Parathyroid adenoma (tissue), 2 donors: Measurements from ENCODE around the gene RABGGTB.

Experiments used
- H2AFZ ChIP-seq: fragments of 300-600 bp; sonication (generic); one replicate; pipeline ENCODE4 v1.7.0; 2017; ENCODE audit warnings: antibody characterized with exemption, mild to moderate bottlenecking
- H3K27ac ChIP-seq: fragments of 300-600 bp; sonication (generic); one replicate; pipeline ENCODE4 v1.7.0; 2017
- H3K27me3 ChIP-seq: fragments of 300-600 bp; sonication (generic); one replicate; pipeline ENCODE4 v1.7.0; 2017; ENCODE audit warnings: low read length; ENCODE audit not compliant: control insufficient read depth, insufficient read depth
- H3K36me3 ChIP-seq: fragments of 300-600 bp; sonication (generic); one replicate; pipeline ENCODE4 v1.7.0; 2017; ENCODE audit warnings: low read length; ENCODE audit not compliant: control insufficient read depth, insufficient read depth
- H3K4me1 ChIP-seq: fragments of 300-600 bp; sonication (generic); one replicate; pipeline ENCODE4 v1.7.0; 2017; ENCODE audit warnings: control low read depth
- H3K4me2 ChIP-seq: fragments of 300-600 bp; sonication (generic); one replicate; pipeline ENCODE4 v1.7.0; 2017; ENCODE audit warnings: low read length
- H3K4me3 ChIP-seq: fragments of 300-600 bp; sonication (generic); one replicate; pipeline ENCODE4 v1.7.0; 2017; ENCODE audit warnings: low read depth, low read length
- H3K79me2 ChIP-seq: fragments of 300-600 bp; sonication (generic); one replicate; pipeline ENCODE4 v1.7.0; 2017; ENCODE audit warnings: control low read depth
- H3K9ac ChIP-seq: fragments of 300-600 bp; sonication (generic); one replicate; pipeline ENCODE4 v1.7.0; 2017; ENCODE audit warnings: mild to moderate bottlenecking
- H3K9me3 ChIP-seq: fragments of 300-600 bp; sonication (generic); one replicate; pipeline ENCODE4 v1.7.0; 2017; ENCODE audit warnings: low read length; ENCODE audit not compliant: control insufficient read depth
- TF ChIP-seq, protein P1 (sequence below): fragments of 300-600 bp; sonication (generic); IDR thresholded peaks from one replicate; pipeline ENCODE4 v1.7.0; 2017; ENCODE audit warnings: antibody characterized with exemption, mild to moderate bottlenecking
- donor health status: primary hyperparathyroidism.

Gene RABGGTB

DNA sequence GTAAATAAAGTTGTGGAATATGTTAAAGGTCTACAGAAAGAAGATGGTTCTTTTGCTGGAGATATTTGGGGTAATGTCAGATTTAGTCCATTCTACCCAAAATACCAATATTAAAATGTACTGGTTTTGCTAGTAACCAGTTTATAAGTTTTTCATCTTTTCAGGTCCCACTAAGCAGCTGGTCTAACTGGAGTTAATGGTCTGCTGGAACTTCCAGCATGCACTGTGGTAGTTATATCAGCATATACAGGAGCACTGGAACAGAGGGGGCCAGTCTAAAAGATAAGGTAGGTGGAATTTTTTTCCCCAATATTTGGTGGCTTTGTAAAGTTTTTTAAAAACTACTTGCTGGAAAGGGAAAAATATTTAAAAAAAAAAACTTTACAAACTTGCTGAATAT is 3.9 kb downstream of the RABGGTB start:
- Histone ChIP-seq H3K4me2 (no peak overlapping the region), H3K79me2 (peaks cover 3% of the 10 kb centered on the region), H2AFZ (no peak overlapping the region), H3K36me3 (no peaks in the 10 kb centered on the region), H3K4me1 (no peaks in the 10 kb centered on the region), H3K27me3 (no peaks in the 10 kb centered on the region), H3K9me3 (no peaks in the 10 kb centered on the region), H3K4me3 (no peak overlapping the region), H3K9ac (no peak overlapping the region), H3K27ac (no peak overlapping the region)
- TF ChIP-seq, protein P1, sequence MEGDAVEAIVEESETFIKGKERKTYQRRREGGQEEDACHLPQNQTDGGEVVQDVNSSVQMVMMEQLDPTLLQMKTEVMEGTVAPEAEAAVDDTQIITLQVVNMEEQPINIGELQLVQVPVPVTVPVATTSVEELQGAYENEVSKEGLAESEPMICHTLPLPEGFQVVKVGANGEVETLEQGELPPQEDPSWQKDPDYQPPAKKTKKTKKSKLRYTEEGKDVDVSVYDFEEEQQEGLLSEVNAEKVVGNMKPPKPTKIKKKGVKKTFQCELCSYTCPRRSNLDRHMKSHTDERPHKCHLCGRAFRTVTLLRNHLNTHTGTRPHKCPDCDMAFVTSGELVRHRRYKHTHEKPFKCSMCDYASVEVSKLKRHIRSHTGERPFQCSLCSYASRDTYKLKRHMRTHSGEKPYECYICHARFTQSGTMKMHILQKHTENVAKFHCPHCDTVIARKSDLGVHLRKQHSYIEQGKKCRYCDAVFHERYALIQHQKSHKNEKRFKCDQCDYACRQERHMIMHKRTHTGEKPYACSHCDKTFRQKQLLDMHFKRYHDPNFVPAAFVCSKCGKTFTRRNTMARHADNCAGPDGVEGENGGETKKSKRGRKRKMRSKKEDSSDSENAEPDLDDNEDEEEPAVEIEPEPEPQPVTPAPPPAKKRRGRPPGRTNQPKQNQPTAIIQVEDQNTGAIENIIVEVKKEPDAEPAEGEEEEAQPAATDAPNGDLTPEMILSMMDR = no peak

GRCh38 chr1:75791022-75791421 is 5.0 kb downstream of the RABGGTB start:
- no peak overlapping the region for H3K27ac ChIP-seq

GRCh38 chr1:75792091-75792490 is 6.0 kb downstream of the RABGGTB start:
- no peaks in the 10 kb centered on the region for H3K4me1 ChIP-seq
- no peak overlapping the region for H3K27ac ChIP-seq
- TF ChIP-seq, protein P1 = no peak
- H3K79me2 ChIP-seq = peaks cover 3% of the 10 kb centered on the region
- H3K9ac ChIP-seq = no peak overlapping the region
- no peaks in the 10 kb centered on the region for H3K27me3 ChIP-seq
- no peaks in the 10 kb centered on the region for H3K36me3 ChIP-seq
- H3K9me3 ChIP-seq = no peaks in the 10 kb centered on the region
- no peak overlapping the region for H3K4me2 ChIP-seq
- H3K4me3 ChIP-seq = no peak overlapping the region
- no peak overlapping the region for H2AFZ ChIP-seq

More at GRCh38 chr1:75791022-75791421, 5.0 kb downstream of the RABGGTB start:
- H3K9ac ChIP-seq = no peak overlapping the region
- no peaks in the 10 kb centered on the region for H3K4me1 ChIP-seq
- no peaks in the 10 kb centered on the region for H3K9me3 ChIP-seq
- TF ChIP-seq, protein P1 = no peak
- no peaks in the 10 kb centered on the region for H3K27me3 ChIP-seq
- peaks cover 3% of the 10 kb centered on the region for H3K79me2 ChIP-seq
- H3K36me3 ChIP-seq = no peaks in the 10 kb centered on the region
- no peak overlapping the region for H3K4me2 ChIP-seq
- H2AFZ ChIP-seq = no peak overlapping the region
- H3K4me3 ChIP-seq = no peak overlapping the region

DNA sequence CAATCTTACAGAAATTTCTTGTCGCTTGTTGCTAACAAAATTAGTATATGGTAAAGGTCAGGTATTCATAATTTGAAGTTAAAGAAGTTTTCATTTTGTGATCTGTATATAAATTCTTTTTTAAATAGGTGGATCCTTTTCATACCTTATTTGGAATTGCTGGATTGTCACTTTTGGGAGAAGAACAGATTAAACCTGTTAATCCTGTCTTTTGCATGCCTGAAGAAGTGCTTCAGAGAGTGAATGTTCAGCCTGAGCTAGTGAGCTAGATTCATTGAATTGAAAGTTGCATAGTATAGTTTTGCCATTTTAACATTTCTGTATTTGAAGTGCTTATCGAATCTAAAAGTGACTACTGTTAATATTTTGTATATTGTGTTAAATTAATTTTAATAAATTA is 8.3 kb downstream of the RABGGTB start:
- H2AFZ ChIP-seq = no peak overlapping the region
- no peaks in the 10 kb centered on the region for H3K4me1 ChIP-seq
- no peak overlapping the region for H3K9ac ChIP-seq
- no peaks in the 10 kb centered on the region for H3K36me3 ChIP-seq
- no peak overlapping the region for H3K4me3 ChIP-seq
- H3K4me2 ChIP-seq = no peak overlapping the region
- TF ChIP-seq, protein P1 = no peak
- no peaks in the 10 kb centered on the region for H3K9me3 ChIP-seq
- no peaks in the 10 kb centered on the region for H3K27me3 ChIP-seq
- no peak overlapping the region for H3K27ac ChIP-seq
- no peaks in the 10 kb centered on the region for H3K79me2 ChIP-seq

DNA sequence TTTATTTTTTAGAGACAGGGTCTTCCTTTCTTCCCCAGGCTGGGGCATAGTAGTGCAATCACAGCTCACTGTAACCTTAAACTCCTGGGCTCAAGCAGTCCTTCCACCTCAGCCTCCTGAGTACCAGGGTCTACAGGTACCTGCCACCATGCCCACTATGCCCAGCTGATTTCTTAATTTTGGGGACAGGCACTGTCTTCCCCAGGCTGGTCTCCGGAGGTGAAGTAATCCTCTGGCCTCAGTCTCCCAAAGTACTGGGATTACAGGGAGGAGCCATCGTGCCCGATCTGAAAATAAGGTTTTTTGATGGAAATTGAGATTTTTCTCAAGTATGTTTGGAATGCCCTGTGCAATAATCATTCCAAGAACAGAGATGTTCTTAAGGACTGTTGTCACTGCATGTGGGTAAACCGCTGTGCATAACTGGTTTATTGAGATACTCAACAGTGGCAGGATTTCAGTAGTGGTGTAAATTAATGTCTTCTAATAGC is 9.7 kb downstream of the RABGGTB start:
- H3K4me2 ChIP-seq = no peak overlapping the region
- no peaks in the 10 kb centered on the region for H3K27me3 ChIP-seq
- no peak overlapping the region for H3K9ac ChIP-seq
- no peak overlapping the region for H2AFZ ChIP-seq
- H3K36me3 ChIP-seq = no peaks in the 10 kb centered on the region
- TF ChIP-seq, protein P1 = no peak
- H3K79me2 ChIP-seq = no peaks in the 10 kb centered on the region
- H3K9me3 ChIP-seq = no peaks in the 10 kb centered on the region
- no peak overlapping the region for H3K4me3 ChIP-seq
- H3K27ac ChIP-seq = no peak overlapping the region
- H3K4me1 ChIP-seq = no peaks in the 10 kb centered on the region
